Measurements from ENCODE around the gene RPS28.

DNA sequence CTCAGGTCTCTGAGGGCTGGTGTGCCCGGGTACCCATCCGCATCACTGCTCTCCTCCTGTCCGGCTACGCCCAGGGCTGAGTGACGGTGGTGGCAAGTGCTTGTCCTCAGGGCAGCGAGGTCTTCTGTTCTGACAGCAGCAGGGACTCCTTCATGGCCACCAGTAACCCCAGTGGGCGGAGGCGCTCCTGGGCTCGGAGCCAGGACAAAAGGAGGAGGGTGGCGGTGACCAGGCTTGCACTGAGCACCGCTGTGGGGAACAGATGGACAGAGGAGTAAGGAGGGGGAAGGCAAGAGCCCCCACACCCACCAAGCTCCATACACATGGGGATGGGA, 19.0 kb upstream of the RPS28 start:
- TF ChIP-seq, protein P1, sequence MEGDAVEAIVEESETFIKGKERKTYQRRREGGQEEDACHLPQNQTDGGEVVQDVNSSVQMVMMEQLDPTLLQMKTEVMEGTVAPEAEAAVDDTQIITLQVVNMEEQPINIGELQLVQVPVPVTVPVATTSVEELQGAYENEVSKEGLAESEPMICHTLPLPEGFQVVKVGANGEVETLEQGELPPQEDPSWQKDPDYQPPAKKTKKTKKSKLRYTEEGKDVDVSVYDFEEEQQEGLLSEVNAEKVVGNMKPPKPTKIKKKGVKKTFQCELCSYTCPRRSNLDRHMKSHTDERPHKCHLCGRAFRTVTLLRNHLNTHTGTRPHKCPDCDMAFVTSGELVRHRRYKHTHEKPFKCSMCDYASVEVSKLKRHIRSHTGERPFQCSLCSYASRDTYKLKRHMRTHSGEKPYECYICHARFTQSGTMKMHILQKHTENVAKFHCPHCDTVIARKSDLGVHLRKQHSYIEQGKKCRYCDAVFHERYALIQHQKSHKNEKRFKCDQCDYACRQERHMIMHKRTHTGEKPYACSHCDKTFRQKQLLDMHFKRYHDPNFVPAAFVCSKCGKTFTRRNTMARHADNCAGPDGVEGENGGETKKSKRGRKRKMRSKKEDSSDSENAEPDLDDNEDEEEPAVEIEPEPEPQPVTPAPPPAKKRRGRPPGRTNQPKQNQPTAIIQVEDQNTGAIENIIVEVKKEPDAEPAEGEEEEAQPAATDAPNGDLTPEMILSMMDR (conservative IDR thresholded peaks at IDR 0.05): no peak
- TF ChIP-seq ZFX (IDR thresholded peaks at IDR 0.05): no peak
